ENCODE results near the gene PDE5A. TPM values are rescaled to one million over a fixed set of nuclear protein-coding genes. Genes with fewer than 3 reads are reported as not detected.

Gene PDE5A
- 1.4 and 2.6 TPM in 2 replicates for total RNA-seq
- total RNA-seq (2013) = 11.2 TPM
- polyA plus RNA-seq = 0.14 and 0.49 TPM in 2 replicates
- 3.5 and 3.7 TPM in 2 replicates for polyA minus RNA-seq

- POLR2A ChIA-PET = interaction anchor here (1.2 kb wide), 1 partner anchor 329 kb away, joined by 5 read pairs; no protein-coding TSS in a partner anchor
- Mint-ChIP-seq H3K9me3 (ENCODE audit: insufficient read depth) (no peaks in the 10 kb centered on the region), H3K4me3 (peak within 1 kb of the TSS; percentile 87), H3K27me3 (peaks cover 14% of the 10 kb centered on the region), H3K4me1 (peaks cover 26% of the 10 kb centered on the region), H3K27ac (peak within 1 kb of the TSS; percentile 47)
- Histone ChIP-seq H3K9me3 (ENCODE audit: control extremely low read depth in 1 of 3, control insufficient read depth in 2 of 3, insufficient read depth in 1 of 3, low read length in 2 of 3) (no peaks in the 10 kb centered on the region), H3K36me3 (replicated peaks in 1 of 2; ENCODE audit: control extremely low read depth in 1 of 2, control insufficient read depth in 1 of 2, extremely low read depth in 1 of 2, insufficient read depth in 2 of 2, low read length in 1 of 2) (no peaks in the 10 kb centered on the region), H3K4me3 (ENCODE audit: control extremely low read depth in 1 of 5, extremely low read depth in 1 of 5, insufficient read depth in 1 of 5, low read depth in 2 of 5, low read length in 4 of 5) (peak within 1 kb of the TSS; percentile 42 to 77 (median 63)), H3K27ac (ENCODE audit: low read length in 2 of 2) (peak within 1 kb of the TSS; percentile 40 to 51), H3K4me1 (ENCODE audit: control insufficient read depth in 2 of 2, insufficient read depth in 2 of 2, low read length in 2 of 2) (peaks cover 18 to 26% of the 10 kb centered on the region in 2 donors), H3K27me3 (replicated peaks in 1 of 4; ENCODE audit: control extremely low read depth in 1 of 4, control insufficient read depth in 3 of 4, insufficient read depth in 4 of 4, low read length in 3 of 4) (peaks cover 0 to 26% (median 11%) of the 10 kb centered on the region in 4 experiments), H3K79me2 (ENCODE audit: control insufficient read depth, insufficient read depth, low read length) (no peaks in the 10 kb centered on the region), H3K9ac (ENCODE audit: low read length) (peak within 1 kb of the TSS; percentile 73), H3K4me2 (replicated peaks; ENCODE audit: low read depth, low read length, poor library complexity, severe bottlenecking) (peak within 1 kb of the TSS; percentile 99), H4K20me1 (ENCODE audit: control insufficient read depth, insufficient read depth, low read length, poor library complexity, severe bottlenecking) (no peaks in the 10 kb centered on the region), H2AFZ (ENCODE audit: insufficient read depth, low read depth, low read length, poor library complexity, severe bottlenecking) (peak within 1 kb of the TSS; percentile 95)
- under 1% methylated on average over 65 of the region's 65 CpGs for WGBS (ENCODE audit: insufficient coverage)
- ATAC-seq (ENCODE audit: low read depth) = peak; percentile 80
- intact Hi-C loops (cut with micrococcal nuclease) = loop anchor here (1.0 to 5.0 kb wide), 5 partner anchors 331 to 866 kb away; partner anchors contain the start of genes SEC24D and USP53
- TF ChIP-seq EZH2 (IDR thresholded peaks at IDR 0.05; ENCODE audit: borderline replicate concordance, insufficient read depth, low read depth, low read length, poor library complexity, severe bottlenecking) = no peak
- peak; percentile 78 for TF ChIP-seq CTCF (IDR thresholded peaks at IDR 0.05)
- peak; percentile 86 for DNase-seq
- CTCF ChIA-PET = interaction anchor here (0.6 to 2.3 kb wide), 19 partner anchors 9 to 882 kb away, joined by 3 to 9 read pairs (median 4); no protein-coding TSS in a partner anchor
Observed at GRCh38 chr4:119628281-119629141, at the start of gene PDE5A. TSS of gene PDE5A (minus strand) at chr4:119628804. CDS start at chr4:119628671, 133 bp downstream.

- POLR2A ChIA-PET = no interaction called here
- H3K4me3 Mint-ChIP-seq = no peak overlapping the region
- no peaks in the 10 kb centered on the region for H3K4me1 Mint-ChIP-seq
- H3K4me1 ChIP-seq (ENCODE audit: control insufficient read depth in 2 of 2, insufficient read depth in 2 of 2, low read length in 2 of 2) = no peaks in the 10 kb centered on the region
- ATAC-seq (ENCODE audit: low read depth) (no peak), DNase-seq (no peak)
- no peak overlapping the region for H2AFZ ChIP-seq (ENCODE audit: insufficient read depth, low read depth, low read length, poor library complexity, severe bottlenecking)
- H3K9ac ChIP-seq (ENCODE audit: low read length) = no peak overlapping the region
- H3K9me3 Mint-ChIP-seq (ENCODE audit: insufficient read depth) = no peaks in the 10 kb centered on the region
- H3K4me2 ChIP-seq (replicated peaks; ENCODE audit: low read depth, low read length, poor library complexity, severe bottlenecking) = no peak overlapping the region
- no peaks in the 10 kb centered on the region for H3K27me3 Mint-ChIP-seq
- no peaks in the 10 kb centered on the region for H3K79me2 ChIP-seq (ENCODE audit: control insufficient read depth, insufficient read depth, low read length)
- H3K27me3 ChIP-seq (replicated peaks in 1 of 4; ENCODE audit: control extremely low read depth in 1 of 4, control insufficient read depth in 3 of 4, insufficient read depth in 4 of 4, low read length in 3 of 4) = no peaks in the 10 kb centered on the region
- WGBS (ENCODE audit: insufficient coverage) = no CpG with 5 or more reads among the region's 3 CpGs
- H3K27ac Mint-ChIP-seq = no peak overlapping the region
- H4K20me1 ChIP-seq (ENCODE audit: control insufficient read depth, insufficient read depth, low read length, poor library complexity, severe bottlenecking) = no peaks in the 10 kb centered on the region
- no peaks in the 10 kb centered on the region for H3K9me3 ChIP-seq (ENCODE audit: control extremely low read depth in 1 of 3, control insufficient read depth in 2 of 3, insufficient read depth in 1 of 3, low read length in 2 of 3)
- TF ChIP-seq CTCF (IDR thresholded peaks at IDR 0.05) (no peak), EZH2 (IDR thresholded peaks at IDR 0.05; ENCODE audit: borderline replicate concordance, insufficient read depth, low read depth, low read length, poor library complexity, severe bottlenecking) (no peak)
- H3K36me3 ChIP-seq (replicated peaks in 1 of 2; ENCODE audit: control extremely low read depth in 1 of 2, control insufficient read depth in 1 of 2, extremely low read depth in 1 of 2, insufficient read depth in 2 of 2, low read length in 1 of 2) = no peaks in the 10 kb centered on the region
- no peak overlapping the region for H3K4me3 ChIP-seq (ENCODE audit: control extremely low read depth in 1 of 5, extremely low read depth in 1 of 5, insufficient read depth in 1 of 5, low read depth in 2 of 5, low read length in 4 of 5)
- H3K27ac ChIP-seq (ENCODE audit: low read length in 2 of 2) = no peak overlapping the region
- CTCF ChIA-PET = no interaction called here
- intact Hi-C loops (cut with micrococcal nuclease) = no loop called here
Observed at GRCh38 chr4:119676101-119676500, 47.5 kb upstream of the PDE5A start.
